NCI-H2196 (cell line): ENCODE data around the gene ABCG1.
"Not testable (repeated sequence)": the region's sequence is repeated elsewhere in the genome, so short reads cannot be mapped to it uniquely, and the experiment has no call there.

Source experiments
- DNase-seq: peaks from one replicate; lab custom pipeline; 2025; ENCODE audit not compliant: unreplicated experiment; lab: John Stamatoyannopoulos, UW

ABCG1 gene

DNA sequence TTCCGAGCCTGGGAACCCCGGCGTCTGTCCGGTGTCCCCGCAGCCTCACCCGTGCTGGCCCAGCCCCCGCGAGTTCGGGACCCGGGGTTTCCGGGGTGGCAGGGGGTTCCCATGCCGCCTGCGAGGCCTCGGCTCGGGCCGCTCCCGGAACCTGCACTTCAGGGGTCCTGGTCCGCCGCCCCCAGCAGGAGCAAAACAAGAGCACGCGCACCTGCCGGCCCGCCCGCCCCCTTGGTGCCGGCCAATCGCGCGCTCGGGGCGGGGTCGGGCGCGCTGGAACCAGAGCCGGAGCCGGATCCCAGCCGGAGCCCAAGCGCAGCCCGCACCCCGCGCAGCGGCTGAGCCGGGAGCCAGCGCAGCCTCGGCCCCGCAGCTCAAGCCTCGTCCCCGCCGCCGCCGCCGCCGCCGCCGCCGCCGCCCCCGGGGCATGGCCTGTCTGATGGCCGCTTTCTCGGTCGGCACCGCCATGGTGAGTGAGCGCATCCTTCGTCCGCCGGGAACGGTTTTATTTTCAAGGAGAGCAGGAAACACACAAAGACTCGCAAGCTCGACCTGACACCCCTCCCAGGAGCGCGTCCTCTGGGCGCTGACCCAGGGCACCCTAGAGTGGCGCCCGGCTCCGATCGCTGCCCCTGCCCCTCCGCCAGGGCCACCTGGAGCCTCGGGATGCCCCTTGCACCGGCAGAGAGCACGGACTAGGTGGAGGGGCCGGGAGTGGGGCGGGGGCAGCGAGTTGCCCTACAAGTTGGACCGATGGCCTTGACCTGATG lies at the start of gene ABCG1:
Gene ABCG1 (plus strand): TSS at position 305 of the 770 bp plus-strand sequence. CDS start 123 bp downstream, at position 428.
- DNase-seq: peak; percentile 77

DNA sequence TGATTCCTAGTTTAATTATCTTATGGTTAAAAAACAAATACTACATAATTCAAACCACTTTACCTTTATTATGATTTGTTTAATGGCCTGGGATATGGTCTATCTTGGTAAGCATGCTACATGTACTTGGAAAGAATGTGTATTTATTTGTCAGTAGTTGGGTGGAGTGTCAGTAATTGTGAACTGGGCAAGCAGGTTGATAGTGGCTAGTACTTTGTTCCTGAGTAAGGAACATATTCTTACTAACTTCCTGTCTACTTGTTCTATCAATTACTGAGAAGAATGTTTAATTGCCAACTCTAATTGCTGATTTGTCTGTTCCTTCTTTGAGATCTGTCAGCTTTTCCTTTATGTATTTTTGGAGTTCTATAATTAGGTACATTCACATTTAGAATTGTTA lies 49.2 kb upstream of the ABCG1 start:
- no peak for DNase-seq

DNA sequence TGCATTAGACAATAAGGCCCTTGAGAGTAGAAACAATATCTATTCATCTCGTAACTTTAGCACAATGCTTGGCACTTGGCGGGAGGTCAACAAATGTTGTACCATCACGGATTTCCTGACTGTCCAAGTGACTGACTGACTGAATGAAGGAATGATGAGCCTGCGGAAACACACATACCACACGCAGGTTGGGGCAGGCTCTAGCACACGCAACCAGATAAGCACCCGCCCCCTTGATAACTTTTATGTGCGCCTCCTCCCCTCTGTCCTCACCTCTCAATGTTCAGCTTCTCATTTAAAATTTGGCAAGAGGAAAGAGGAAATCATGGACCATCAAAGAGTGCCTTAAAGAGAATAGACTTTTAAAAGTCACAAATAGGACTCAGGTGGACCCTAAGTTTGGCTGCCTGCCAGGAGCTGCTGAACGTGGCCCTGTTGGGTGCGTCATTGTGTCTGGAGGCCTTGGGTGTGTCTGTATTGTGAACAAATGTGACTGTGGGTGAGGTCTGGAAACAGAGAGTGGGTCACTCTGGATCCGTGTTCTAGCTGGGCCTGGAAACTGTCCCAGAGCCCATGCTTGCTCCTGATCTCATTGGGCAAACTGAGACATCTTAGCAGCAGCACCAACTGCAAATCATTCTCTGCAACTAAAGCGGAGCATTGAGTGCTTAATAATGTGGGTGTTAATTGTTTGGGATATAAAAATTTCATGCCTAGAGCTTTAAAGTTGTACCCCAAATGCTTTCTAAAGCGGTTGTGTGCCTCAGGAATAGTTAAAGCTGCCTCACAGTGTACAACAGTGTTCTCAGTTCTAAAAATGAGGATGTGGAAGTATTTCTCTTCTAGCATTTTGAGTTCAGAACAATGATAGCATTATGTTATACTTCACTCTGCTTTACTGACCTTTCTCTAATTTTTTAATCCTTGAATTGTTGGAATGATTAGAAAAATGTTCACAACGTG lies 47.6 kb upstream of the ABCG1 start:
- no peak for DNase-seq

DNA sequence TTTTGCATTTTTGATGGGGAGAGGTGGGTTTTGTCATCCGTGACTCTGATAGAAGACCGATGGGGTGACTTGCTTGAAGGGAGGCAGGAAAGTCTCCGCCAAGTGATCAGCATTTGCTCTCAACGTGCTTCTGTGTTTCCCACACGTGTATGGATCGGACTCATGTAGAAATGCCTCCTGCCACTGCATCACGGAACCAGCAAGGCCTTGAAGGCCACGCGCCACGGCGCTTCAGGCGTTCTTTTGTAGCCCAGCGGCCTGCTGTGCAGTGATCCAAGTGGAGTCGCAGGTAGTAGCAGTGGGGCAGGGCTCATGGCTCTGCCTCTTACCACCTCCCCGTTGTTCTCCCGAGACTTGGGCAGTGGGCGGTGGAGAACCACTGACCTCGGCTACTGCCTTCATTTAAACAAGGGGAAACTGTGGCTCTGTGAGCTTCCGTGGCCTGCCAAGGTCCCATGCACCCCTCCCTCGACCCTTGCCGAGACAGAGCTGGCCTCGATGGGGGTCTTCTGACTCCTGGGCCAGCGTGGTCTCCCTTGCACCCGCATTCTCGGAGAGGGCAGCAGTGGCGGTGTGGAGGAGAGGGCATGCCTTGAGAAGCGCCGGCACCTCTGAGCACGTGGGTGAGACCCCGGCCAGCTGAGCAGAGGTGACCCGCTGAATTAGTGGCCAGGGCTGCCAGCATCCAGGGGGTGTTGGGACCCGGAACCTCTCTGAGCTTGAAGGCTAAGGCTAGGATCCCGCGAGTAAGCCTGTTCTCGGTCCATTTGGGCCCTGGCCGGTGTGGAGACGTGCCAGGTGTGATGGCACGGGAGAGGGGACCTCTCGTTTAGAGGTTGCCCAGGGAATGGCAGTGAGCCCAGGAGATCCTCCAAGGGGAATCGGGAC lies 46.1 kb upstream of the ABCG1 start:
- DNase-seq: no peak

DNA sequence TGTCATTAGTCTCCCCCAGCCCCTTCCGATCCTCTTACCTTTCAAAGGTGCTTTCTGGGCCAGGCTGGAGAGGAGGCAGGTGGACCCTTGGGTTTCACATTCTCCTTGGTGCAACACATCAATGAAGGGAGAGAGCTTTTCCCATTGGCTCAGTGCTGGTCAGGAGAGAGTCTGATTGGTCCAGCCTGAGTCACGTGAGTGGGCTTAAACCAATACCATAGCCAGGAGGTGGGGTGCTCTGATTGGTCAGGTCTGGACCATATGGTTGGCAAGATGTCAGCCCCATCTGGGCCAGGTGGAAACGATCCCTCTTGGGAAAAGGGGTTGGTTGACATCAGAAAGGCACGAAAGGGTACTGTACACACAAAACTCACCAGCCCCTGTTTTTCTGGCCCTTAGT lies 44.8 kb upstream of the ABCG1 start:
- no peak for DNase-seq

DNA sequence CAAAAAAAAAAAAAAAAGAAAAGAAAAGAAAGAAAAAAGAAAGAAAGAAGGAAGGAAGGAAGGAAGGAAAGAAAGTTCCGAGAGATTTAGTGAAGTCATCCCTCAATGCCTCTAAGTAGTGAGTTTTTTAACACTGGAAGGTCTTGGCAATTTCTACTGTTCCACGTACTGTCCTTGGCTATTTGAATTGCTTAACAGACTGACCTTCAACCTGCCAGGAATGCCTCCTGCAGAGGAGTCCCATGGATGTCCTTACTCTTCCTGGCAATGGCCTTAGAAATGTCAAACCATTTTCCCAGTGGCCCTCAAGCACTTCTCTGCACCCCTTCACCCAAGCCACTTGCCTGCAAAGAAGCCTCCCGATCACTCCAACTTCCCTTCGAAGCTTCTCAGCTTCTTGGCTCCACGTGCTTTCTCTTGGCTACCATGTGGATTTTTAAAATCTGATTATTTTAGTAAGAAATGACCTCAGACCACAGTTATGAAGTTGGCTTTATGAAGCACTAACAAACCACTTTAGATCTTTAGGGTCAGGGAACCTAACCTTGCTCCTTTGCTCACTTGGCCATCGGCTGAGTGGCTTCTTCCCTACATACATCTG lies 43.7 kb upstream of the ABCG1 start:
- no peak for DNase-seq

DNA sequence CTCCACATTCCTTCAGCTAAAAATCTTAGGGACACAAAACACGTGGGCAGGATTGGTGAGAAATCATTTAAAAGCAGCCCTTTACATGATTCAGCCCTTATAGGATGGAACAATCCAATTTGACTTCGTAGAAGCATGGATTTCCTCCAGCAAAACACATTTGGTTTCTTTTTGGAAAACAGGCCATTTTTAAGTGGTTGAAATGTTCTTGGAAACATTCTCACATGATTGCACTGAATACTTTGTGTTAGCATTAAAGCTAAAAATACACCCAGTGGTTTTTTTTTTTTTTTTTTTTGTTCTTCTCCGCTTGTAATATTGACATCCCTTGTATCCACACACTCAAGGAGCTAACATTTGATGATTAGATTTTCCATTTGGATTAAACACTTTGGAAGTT lies 42.1 kb upstream of the ABCG1 start:
- DNase-seq: no peak

DNA sequence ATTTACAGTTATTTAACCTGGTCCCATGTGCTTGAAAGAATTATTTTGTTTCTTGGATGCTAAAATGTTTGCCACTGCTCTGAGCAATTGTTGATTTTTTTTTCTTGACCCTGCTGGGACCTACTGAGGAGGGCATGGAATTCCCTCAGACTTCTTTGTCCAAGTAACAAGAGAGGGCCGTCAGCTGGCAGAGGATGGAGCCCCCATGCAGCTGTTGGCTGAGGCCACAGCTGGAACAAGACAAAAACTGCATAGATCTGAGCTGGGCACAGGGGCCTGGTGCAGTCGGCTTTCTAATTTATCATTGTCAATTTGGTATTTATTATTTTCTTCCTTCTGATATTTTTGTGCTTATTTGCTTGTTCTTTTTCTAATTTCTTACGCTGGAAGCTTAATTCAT lies 39.6 kb upstream of the ABCG1 start:
- no peak for DNase-seq

DNA sequence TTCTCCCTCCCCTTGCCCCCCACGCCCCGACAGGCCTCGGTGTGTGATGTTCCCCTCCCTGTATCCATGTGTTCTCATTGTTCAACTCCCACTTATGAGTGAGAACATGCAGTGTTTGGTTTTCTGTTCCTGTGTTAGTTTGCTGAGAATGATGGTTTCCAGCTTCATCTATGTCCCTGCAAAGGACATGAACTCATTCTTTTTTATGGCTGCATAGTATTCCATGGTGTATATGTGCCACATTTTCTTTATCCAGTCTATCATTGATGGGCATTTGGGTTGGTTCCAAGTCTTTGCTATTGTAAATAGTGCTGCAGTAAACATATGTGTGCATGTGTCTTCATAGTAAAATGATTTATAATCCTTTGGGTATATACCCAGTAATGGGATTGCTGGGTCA lies 38.9 kb upstream of the ABCG1 start:
- not testable (repeated sequence) for DNase-seq

DNA sequence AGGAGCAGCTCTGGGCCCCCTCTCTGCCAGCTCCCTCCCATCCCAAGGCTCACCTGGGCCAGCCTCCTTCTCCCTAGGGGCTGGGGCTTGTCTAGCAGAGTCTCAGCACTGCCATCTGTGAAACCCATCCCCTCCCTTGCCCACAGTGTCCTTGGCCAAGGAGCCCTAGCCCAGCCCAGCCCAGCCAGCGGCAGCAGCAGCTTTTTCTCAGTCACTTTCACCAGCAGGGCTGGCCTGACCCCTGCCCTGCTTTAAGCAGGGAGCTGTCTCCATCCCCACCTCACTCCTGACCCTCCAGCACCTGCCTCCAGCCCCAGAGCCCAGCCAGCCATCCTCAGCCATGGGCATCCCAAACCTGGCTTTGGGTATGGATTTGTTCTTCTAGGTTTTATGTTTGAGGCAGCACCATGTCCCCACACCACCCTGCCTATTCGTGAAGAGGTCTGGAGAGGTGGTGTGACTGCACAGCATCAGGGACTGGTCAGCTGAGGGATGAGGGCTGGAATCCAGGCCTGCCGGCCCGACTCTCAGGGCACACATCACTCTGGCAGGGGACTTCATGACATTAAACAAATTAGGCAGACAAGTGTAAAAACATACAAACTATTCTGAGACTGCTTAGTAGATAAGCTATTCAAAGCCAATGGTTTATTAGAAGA lies 36.1 kb upstream of the ABCG1 start:
- DNase-seq: no peak

DNA sequence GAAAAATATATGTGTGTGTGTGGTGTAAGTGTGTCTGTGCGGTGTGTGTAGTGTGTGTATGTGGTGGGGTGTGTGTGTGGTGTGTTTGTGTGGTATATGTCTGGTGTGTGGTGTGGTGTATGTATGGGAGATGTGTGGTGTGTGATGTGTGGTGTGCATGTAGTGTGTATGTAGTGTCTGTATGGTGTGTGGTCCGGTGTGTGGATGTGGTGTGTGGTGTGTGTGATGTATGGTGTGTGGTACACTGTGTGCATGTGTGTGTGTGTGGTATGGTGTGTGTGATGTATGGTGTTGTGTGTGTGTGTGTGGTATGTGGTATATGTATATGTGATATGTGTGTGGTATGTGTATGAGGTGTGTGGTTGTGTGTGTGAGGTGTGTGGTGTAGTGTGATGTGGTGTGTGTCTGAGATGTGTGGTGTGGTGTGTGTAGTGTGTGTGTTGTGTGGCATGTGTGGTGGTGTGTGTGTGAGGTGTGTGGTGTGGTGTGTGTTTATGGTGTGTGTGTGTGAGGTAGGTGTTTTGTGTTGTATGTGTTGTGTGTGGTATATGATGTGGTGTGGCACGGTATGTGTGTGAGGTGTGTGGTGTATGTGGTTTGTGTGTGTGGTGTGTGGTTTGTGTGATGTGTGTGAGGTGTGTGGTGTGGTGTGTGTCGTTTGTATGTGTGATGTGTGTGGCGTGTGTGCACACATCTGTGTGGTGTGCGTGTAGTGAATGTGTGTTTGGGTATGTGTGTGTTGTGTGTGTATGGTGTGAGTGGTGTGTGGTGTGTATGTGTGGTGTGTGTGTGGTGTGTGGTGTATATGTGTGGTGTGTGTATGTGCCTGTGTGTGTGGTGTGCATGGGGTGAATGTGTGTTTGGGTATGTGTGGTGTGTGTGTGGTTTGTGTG lies 35.3 kb upstream of the ABCG1 start:
- DNase-seq: no peak

GRCh38 chr21:42186591-42186990 lies 32.3 kb upstream of the ABCG1 start:
- DNase-seq: no peak

- DNase-seq: no peak
Observed at GRCh38 chr21:42187976-42188653, 30.8 kb upstream of the ABCG1 start.

DNA sequence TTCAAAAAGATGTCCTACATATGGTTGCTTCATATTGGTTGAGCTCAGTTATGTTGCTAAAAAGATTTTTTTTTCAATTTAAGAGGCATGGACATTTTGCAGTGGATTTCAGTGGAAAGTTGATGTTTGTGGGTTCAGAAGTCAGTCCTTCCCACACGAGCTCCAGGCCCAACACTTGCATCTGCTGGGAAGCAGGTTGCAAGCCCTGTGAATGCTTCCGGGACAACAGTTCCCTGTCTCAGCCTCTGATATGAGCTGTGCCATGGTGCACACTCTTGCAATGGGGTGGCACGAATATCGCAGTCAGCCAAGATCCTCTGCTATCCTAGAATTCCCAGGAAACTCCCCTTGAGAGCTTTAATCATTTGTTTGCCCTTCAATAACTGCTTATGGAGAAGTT lies 30.3 kb upstream of the ABCG1 start:
- no peak for DNase-seq

GRCh38 chr21:42189431-42189830 lies 29.5 kb upstream of the ABCG1 start:
- DNase-seq: no peak

- DNase-seq: no peak
Observed at GRCh38 chr21:42189860-42190485, 29.0 kb upstream of the ABCG1 start.

DNA sequence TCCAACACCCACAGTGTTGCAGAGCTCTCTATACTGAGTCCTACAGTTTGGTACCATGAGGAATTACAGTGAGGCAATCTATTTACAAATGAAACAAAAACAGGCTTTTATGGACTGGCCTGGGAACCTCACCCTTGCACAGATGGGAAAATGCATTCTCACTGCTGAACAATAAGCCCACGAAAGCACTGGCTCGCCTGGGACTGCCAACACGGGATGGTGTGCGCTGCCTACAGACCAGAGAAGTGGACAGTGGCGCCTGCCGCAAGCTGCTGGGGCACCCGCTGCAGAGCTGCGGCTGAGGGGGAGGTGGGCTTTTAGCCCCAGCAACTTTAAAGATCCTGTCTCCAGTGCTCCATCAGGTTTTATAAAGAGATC lies 28.5 kb upstream of the ABCG1 start:
- no peak for DNase-seq

GRCh38 chr21:42191064-42191463 lies 27.9 kb upstream of the ABCG1 start:
- DNase-seq: no peak
